SK-N-SH treated with all-trans-retinoic acid at 6 μM for 48 hours (cell line): ENCODE measurements around the gene GFRA1.

ENCODE experiments used
- ATAC-seq: fragments of 200-7000 bp; cut with Tn5 transposase; 3 replicates; pipeline ENCODE4 v1.9.1; 2020; ENCODE audit warnings: mild to moderate bottlenecking, moderate library complexity
- ARNTL ChIP-seq: fragments of 450-650 bp; formaldehyde crosslinking; IDR thresholded peaks from 2 replicates; pipeline ENCODE4 v1.5.0; 2020; ENCODE audit warnings: low read depth, mild to moderate bottlenecking, moderate library complexity, borderline replicate concordance
- BACH2 ChIP-seq: fragments of 250-450 bp; sonication (Bioruptor Pico); IDR thresholded peaks from 2 replicates; pipeline ENCODE4 v1.9.0; 2021; ENCODE audit warnings: mild to moderate bottlenecking, borderline replicate concordance
- CREB5 ChIP-seq: fragments of 250-450 bp; sonication (Bioruptor Pico); IDR thresholded peaks from 2 replicates; pipeline ENCODE4 v1.5.1; 2020; ENCODE audit warnings: low read depth, mild to moderate bottlenecking, moderate library complexity
- CSRNP3 ChIP-seq: fragments of 250-450 bp; sonication (Bioruptor Pico); IDR thresholded peaks from 2 replicates; pipeline ENCODE4 v1.5.1; 2021; ENCODE audit warnings: mild to moderate bottlenecking, moderate library complexity
- ESRRG ChIP-seq: fragments of 250-450 bp; sonication (Bioruptor Pico); IDR thresholded peaks from 2 replicates; pipeline ENCODE4 v1.6.1; 2021; ENCODE audit warnings: mild to moderate bottlenecking
- GLIS3 ChIP-seq: fragments of 250-450 bp; sonication (Bioruptor Pico); IDR thresholded peaks from 2 replicates; pipeline ENCODE4 v1.5.0; 2020; ENCODE audit warnings: mild to moderate bottlenecking, moderate library complexity
- ISL1 ChIP-seq: fragments of 250-450 bp; sonication (Bioruptor Pico); IDR thresholded peaks from 2 replicates; pipeline ENCODE4 v2.1.2; 2022; ENCODE audit warnings: mild to moderate bottlenecking, moderate library complexity
- PATZ1 ChIP-seq: fragments of 250-450 bp; sonication (Bioruptor Pico); IDR thresholded peaks from 2 replicates; pipeline ENCODE4 v1.8.0; 2020; ENCODE audit warnings: mild to moderate bottlenecking, moderate library complexity, borderline replicate concordance
- POU6F1 ChIP-seq: fragments of 250-450 bp; sonication (Bioruptor Pico); IDR thresholded peaks from 2 replicates; pipeline ENCODE4 v1.8.0; 2021; ENCODE audit warnings: low read depth, mild to moderate bottlenecking, moderate library complexity, borderline replicate concordance
- RARB ChIP-seq: fragments of 250-450 bp; sonication (Bioruptor Pico); IDR thresholded peaks from 2 replicates; pipeline ENCODE4 v1.8.0; 2021; ENCODE audit warnings: mild to moderate bottlenecking, moderate library complexity
- SNAI2 ChIP-seq: fragments of 250-450 bp; sonication (Bioruptor Pico); IDR thresholded peaks from 2 replicates; pipeline ENCODE4 v1.5.0; 2020; ENCODE audit warnings: mild to moderate bottlenecking, moderate library complexity
- TOX ChIP-seq: fragments of 250-450 bp; sonication (Bioruptor Pico); IDR thresholded peaks from 2 replicates; pipeline ENCODE4 v1.8.0; 2021; ENCODE audit warnings: mild to moderate bottlenecking, moderate library complexity, borderline replicate concordance
- TSHZ2 ChIP-seq: fragments of 250-450 bp; sonication (Bioruptor Pico); IDR thresholded peaks from 2 replicates; pipeline ENCODE4 v1.5.0; 2020; ENCODE audit warnings: mild to moderate bottlenecking, moderate library complexity
- ZC3H10 ChIP-seq: fragments of 250-450 bp; sonication (Bioruptor Pico); IDR thresholded peaks from 2 replicates; pipeline ENCODE4 v1.5.1; 2021; ENCODE audit warnings: mild to moderate bottlenecking, moderate library complexity
- ZFP3 ChIP-seq: fragments of 250-450 bp; sonication (Bioruptor Pico); IDR thresholded peaks from 2 replicates; pipeline ENCODE4 v1.5.0; 2020; ENCODE audit warnings: mild to moderate bottlenecking, moderate library complexity
- ZFP30 ChIP-seq: fragments of 450-650 bp; formaldehyde crosslinking; IDR thresholded peaks from 2 replicates; pipeline ENCODE4 v1.5.0; 2022; ENCODE audit warnings: mild to moderate bottlenecking, moderate library complexity
- ZNF565 ChIP-seq: fragments of 450-650 bp; formaldehyde crosslinking; conservative IDR thresholded peaks from 2 replicates; pipeline ENCODE4 v1.5.0; 2020; ENCODE audit warnings: low read depth, mild to moderate bottlenecking, moderate library complexity

GFRA1 gene

GRCh38 chr10:116073510-116073909 is 199.5 kb downstream of the GFRA1 start (continued):
- no peak for TF ChIP-seq CREB5 (CRISPR knock-in tag)
- no peak for TF ChIP-seq TOX (CRISPR knock-in tag)
- no peak for TF ChIP-seq BACH2 (CRISPR knock-in tag)
- no peak for TF ChIP-seq ESRRG (CRISPR knock-in tag)
- TF ChIP-seq ARNTL (CRISPR knock-in tag) = no peak
- no peak for TF ChIP-seq ZFP30 (CRISPR knock-in tag)
- no peak for TF ChIP-seq POU6F1 (CRISPR knock-in tag)

GRCh38 chr10:116073001-116073400 is 200.0 kb downstream of the GFRA1 start:
- no peak for TF ChIP-seq ARNTL (CRISPR knock-in tag)
- TF ChIP-seq GLIS3 (CRISPR knock-in tag) = no peak
- no peak for TF ChIP-seq ZNF565 (CRISPR knock-in tag)
- TF ChIP-seq ZFP30 (CRISPR knock-in tag) = no peak
- TF ChIP-seq RARB (CRISPR knock-in tag) = no peak
- TF ChIP-seq PATZ1 (CRISPR knock-in tag) = no peak
- no peak for TF ChIP-seq TSHZ2 (CRISPR knock-in tag)
- no peak for TF ChIP-seq ZFP3
- TF ChIP-seq SNAI2 = no peak
- TF ChIP-seq POU6F1 (CRISPR knock-in tag) = no peak
- no peak for TF ChIP-seq TOX (CRISPR knock-in tag)
- TF ChIP-seq BACH2 (CRISPR knock-in tag) = no peak
- no peak for TF ChIP-seq CSRNP3 (CRISPR knock-in tag)
- no peak for ATAC-seq

GRCh38 chr10:116071453-116072148 is 201.4 kb downstream of the GFRA1 start:
- ATAC-seq = no peak
- TF ChIP-seq ZC3H10 = no peak
- TF ChIP-seq TOX (CRISPR knock-in tag) = no peak
- TF ChIP-seq ZFP3 = no peak
- no peak for TF ChIP-seq RARB (CRISPR knock-in tag)
- no peak for TF ChIP-seq SNAI2
- TF ChIP-seq ISL1 (CRISPR knock-in tag) = no peak
- no peak for TF ChIP-seq CREB5 (CRISPR knock-in tag)
- TF ChIP-seq ZNF565 (CRISPR knock-in tag) = no peak
- TF ChIP-seq CSRNP3 (CRISPR knock-in tag) = no peak
- no peak for TF ChIP-seq ARNTL (CRISPR knock-in tag)
- no peak for TF ChIP-seq PATZ1 (CRISPR knock-in tag)
